ENCODE measurements around the gene GRIK2.

DNA sequence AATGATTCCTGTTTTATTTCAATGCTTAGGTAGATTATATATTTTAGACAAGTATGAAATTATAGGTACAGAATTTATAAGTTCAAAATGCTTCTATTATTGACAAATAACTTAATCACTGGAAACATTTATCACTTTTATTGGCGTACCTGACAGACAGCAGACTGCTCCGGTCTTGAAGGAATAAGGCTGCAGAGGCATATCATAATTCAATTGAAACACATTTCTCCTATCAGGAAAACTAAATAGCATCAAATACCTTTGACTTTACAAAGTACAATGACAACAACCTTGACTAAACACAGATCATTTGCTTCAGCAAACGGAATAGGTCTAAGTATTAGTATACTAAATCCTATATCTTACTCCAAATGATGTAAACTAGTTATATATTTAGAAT is 91.3 kb downstream of the GRIK2 start:
- TF ChIP-seq CTCF (conservative IDR thresholded peaks at IDR 0.05; ENCODE audit: low read depth, low read length) (no peak), MAFK (IDR thresholded peaks at IDR 0.05; ENCODE audit: low read depth, low read length) (no peak), SMC3 (IDR thresholded peaks at IDR 0.05; ENCODE audit: low read depth, low read length) (no peak), RCOR1 (IDR thresholded peaks at IDR 0.05; ENCODE audit: insufficient replicate concordance, low read length) (no peak), RAD21 (IDR thresholded peaks at IDR 0.05; ENCODE audit: low read length) (no peak), POLR2A (IDR thresholded peaks at IDR 0.05; ENCODE audit: low read depth, low read length) (no peak), CHD1 (IDR thresholded peaks at IDR 0.05; ENCODE audit: low read depth, low read length) (no peak), FOS (IDR thresholded peaks at IDR 0.05; ENCODE audit: low read depth, low read length) (no peak), MXI1 (IDR thresholded peaks at IDR 0.05; ENCODE audit: borderline replicate concordance, low read depth, low read length) (no peak)

Data from IMR-90 (cell line).